GM21390 (cell line): ENCODE results near the gene RASA3.
"Not testable (repeated sequence)": the region's sequence is repeated elsewhere in the genome, so short reads cannot be mapped to it uniquely, and the experiment has no call there.

Source experiments
- ATAC-seq: cut with Tn5 transposase; IDR thresholded peaks from one replicate; pipeline ENCODE4 v1.9.1; 2021; ENCODE audit not compliant: unreplicated experiment

Gene RASA3

DNA sequence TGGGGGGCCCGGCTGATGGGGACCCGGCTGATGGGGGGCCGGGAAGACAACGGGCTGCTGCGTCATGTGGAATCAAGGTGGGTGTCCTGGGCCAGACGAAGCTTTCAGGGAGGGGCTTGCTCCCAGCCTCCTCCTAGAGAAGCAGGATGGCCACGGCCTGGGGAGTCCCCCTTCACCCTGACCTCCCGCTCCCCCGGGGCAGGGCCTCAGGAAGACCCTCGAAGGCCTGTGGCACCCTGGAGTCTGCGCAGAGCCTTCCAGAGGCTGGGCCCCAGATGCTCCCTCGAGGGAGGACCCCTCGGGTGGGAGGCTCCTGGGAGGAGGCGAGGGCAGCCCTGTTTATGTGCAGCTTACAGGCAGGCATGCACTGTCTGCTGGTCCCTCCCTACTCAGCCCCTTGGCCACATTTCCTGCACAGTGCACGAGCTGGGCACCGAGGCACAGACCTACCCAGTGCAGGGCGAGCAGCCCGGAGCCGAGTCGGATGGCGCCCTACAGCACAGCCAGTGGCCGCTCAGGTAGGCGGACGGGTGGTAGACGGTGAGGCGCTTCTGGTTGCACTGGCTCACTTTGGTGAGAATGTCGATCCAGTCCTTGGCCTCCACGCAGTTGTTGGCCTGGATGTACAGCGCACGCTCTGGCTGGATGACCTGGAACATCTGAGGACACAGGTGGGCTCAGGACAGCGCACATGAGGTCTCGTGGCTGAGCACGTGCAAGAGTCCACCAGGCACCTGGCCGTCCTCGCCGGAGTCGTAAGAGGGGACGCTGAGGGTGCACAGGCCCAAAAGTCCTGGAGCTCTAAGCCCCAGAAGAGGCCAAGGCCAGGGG, 136.1 kb downstream of the RASA3 start:
- no peak for ATAC-seq

DNA sequence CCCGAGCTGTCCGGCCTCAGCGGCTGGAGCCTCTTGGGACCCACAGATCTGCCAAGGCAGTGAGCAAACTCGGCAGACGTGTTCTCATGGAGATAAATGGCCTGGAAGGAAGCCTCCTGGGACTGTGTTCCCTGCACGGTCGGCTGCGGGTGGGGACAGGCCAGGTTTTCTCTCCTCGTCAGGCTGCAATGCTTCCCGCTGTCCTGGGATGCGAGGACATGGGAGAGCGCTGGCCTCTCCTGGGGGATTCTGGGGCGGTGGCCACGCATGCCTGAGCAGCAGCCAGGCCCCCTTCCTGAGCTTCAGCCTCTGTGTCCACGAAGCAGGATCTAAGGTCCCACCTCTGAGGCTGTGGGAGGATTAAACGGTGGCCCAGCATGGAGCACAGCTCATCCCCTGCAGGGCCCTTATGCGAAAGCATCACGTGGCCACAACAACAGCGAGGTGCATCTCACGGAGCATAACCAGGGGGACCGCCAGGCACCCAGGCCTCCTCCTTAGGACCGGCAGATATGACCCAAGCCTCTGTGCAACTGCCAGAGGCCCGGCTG, 137.3 kb downstream of the RASA3 start:
- no peak for ATAC-seq

DNA sequence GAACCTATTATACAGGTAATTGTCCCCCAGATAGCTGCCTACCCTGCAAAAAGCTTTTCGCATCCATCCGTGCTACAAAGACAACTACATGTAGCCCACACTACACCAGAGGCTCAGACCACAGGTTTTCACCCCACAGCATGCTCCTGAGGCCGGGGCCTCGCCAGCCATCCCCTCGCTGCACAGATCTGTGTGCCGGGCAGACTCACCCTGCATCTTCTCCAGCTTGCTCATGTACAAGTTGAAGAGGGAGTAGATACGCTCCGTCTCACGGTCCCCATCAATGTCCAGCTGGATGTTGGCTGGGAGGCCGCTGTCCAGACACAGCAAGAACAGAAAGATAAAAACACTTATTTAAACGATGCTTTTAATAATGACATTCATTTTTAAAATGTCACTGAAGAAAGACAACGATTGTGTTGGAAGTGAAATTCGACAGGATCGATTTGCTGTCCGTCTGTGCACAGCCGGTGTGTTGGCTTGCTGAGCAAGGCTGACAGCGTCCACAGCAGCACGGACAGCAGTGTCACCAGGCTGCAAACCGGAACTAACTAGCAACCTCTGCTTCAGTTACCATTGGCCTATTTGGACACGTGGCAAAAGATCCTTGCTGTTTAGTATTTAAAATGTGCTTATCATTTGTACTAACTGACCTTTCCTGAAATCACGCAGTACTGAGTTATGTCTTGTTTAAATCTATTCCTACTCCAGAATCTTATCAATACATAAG, 140.0 kb downstream of the RASA3 start:
- no peak for ATAC-seq

DNA sequence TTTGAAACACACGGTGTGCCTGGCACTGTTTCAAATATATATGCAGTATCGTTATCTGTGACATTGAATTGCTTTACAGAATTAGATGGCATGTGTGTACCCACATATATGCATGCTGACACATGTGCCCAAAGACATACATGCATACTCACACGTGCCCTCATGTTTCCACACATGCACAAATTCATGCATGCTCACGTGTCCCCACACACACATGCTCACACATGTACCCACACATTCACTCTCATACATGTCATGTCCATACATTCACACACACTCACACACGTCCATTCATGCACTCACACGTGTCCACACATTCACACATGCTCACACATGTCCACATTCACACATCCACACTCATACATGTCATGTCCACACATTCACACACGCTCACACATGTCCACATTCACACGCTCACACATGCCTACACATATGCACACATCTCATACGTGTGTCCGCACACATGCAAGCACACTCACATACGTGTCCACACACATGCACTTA, 140.7 kb downstream of the RASA3 start:
- no peak for ATAC-seq

DNA sequence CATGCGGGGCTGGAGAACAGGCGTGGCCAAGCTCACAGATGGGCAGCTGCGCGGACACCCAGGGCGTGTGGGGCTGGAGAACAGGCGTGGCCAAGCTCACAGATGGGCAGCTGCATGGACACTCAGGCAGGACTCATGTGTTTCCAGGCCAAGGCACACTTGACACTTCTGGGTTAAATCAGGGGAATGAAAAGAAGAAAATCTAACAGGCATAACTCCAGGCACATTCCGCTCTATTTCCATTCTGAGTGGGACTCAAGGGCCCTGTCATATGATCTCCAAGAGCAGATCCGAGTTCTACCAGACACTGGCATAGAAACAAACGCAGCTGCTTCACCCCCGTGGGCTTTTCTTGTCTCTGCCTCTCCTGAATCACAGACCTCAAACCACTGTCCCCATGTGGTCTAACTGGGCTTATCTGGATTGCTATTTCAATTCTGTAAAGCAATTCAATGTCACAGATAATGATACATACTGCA, 141.2 kb downstream of the RASA3 start:
- ATAC-seq, result no peak

DNA sequence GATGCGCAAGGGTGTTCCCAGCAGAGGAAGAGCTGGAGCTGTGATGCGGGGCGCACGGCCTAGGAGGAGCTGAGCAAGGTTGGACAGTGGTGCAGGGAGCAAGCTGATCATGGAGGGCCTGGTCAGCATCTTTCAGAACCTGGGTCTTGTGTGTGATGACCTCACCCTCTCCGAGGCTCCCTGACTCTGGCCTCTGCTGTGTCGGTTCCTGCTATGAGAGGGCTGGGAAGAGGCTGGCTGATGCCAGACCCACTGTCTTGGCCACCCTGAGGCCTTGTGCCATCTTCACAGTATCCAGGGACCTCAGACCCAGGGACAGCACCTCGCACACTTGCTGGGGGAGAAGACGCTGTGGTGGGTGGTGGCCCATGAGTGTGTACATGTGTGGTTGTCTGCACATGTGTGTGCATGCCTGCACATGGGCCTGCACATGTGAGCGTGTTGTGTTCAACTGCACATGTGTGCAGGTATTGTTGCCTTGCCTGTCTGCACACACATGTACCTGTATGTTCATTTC, 142.0 kb downstream of the RASA3 start:
- ATAC-seq, result no peak

DNA sequence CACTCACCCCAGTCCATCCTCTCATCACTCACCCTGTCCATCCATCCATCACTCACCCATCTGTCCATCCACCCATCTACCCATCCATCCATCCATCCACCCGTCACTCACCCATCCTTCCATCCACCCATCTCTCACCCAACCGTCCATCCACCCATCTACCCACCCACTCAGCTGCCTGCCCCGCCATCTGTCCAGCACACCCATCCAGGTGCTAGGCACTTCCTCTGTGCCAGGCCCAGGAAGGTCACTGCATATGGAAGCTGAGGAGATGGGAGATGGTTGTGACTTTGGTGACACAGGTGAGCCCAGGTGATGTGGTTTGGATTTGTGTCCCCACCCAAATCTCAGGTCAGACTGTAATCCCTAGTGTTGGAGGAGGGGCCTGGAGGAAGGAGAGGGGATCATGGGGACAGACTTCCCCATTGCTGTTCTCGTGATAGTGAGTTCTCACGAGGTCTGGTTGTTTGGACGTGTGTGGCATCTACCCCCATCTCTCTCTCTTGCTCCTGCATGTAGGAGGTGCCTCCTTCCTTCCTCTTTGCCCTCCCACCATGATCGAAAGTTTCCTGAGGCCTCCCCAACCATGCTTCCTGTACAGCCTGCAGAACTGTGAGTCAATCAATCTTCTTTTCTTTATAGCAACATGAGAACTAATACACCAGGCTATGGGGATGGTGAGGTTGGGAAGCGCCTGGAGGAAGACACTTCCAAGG, 142.7 kb downstream of the RASA3 start:
- no peak for ATAC-seq

DNA sequence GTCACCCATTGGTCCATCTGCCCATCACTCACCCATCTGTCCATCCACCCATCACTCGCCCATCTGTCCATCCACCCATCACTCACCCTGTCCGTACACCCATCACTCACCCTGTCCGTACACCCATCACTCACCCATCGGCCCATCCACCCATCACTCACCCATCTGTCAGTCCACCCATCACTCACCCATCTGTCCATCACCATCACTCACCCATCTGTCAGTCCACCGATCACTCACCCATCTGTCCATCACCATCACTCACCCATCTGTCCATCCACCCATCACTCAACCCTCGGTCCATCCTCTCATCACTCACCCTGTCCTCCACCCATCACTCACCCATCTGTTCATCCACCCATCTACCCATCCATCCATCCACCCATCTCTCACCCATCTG, 143.6 kb downstream of the RASA3 start:
- not testable (repeated sequence) for ATAC-seq

DNA sequence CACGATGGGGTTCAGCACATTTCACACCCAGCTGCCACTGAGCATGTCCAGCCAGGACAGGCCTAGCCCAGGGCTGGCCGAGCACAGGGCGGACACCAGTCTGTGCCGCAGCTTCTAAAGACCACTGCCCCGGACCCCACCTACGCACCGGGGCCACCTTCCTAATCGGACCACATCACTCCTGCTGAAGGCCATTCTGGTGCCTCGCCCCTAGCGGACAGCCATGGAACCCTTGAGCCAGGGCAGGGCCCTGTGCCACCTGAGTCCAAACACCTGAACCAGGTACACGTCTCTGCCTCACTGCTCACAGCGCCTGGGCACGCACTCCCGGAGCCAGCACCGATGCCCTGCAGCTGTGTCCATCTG, 150.1 kb downstream of the RASA3 start:
- no peak for ATAC-seq

DNA sequence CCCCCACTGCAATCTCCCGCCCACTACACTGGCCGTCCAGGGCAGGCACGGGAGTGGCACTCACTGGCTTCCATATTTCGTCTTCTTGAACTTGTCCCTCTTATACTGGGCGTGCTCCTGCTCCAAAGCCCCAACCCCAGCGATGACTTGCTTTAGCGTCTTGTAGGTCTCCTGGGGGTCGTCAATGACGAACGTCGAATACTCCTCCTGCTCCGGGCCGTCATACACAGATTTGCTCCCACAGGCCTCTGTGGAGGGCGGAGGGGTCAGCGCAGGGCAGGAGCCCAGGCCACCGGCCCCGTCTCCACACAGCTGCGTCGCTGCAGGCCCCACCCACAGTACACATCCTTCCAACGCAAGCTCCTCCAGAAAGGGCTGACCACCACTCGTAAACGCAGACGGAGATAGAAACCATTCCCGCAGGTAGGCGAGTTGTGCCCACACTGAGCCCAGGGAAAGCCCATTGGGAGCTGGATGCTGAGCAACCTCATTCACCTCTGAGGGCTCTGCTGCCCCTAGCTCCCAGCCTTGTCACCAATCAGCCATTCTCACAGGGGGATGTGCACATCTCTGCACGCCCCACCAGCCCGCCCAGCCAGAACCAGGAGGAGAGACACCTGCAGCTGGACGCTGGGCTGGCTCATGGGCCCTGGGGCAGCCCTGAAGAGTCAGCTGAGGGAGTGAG, 150.7 kb downstream of the RASA3 start:
- ATAC-seq, result no peak

DNA sequence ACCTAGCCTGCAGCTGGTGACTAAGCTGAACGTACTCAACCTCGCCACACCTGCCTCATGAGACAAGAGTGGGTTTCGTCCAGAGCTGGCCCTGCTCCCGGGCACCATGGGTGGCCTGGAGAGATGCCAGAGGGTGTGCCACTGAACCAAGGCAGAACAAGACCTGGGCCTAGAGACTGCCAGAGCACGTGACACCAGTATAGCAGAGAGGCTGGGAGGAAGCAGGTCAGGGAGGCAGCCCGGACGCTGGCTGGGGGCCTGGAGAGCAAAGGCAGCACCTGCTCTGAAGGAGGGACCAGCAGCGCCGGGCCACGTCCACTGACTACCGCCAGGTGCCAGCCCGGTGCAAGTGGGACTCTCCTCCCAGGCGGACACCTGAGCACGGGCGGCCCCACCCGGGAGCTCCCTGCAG, 151.2 kb downstream of the RASA3 start:
- ATAC-seq, result no peak

DNA sequence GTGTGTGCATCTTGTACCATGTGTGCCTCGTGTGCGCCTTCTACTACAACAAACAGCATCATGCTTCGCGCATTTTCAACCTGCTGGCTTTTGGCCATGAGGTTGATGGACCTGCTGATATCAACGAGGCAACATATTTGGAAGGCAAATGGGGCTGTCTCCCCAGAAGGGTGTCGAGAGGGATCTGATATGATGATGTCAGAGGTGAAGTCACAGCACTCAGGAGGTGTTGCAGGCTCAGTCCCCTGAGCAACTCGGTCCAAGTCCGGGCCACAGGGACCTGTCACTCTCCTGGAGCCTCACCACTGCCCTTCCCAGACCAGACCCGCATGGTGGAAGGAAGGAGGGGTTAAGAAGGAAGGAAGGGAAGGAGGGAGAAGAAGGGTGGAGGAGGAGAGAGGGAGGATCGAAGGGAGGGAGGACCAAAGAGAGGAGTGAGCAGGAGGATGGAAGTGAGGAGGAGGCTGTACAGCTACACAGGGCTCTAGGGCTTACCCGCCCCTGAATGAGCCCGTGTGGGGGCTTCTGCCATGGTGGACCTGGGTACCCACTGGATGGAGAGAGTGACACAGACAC, 151.8 kb downstream of the RASA3 start:
- no peak for ATAC-seq

DNA sequence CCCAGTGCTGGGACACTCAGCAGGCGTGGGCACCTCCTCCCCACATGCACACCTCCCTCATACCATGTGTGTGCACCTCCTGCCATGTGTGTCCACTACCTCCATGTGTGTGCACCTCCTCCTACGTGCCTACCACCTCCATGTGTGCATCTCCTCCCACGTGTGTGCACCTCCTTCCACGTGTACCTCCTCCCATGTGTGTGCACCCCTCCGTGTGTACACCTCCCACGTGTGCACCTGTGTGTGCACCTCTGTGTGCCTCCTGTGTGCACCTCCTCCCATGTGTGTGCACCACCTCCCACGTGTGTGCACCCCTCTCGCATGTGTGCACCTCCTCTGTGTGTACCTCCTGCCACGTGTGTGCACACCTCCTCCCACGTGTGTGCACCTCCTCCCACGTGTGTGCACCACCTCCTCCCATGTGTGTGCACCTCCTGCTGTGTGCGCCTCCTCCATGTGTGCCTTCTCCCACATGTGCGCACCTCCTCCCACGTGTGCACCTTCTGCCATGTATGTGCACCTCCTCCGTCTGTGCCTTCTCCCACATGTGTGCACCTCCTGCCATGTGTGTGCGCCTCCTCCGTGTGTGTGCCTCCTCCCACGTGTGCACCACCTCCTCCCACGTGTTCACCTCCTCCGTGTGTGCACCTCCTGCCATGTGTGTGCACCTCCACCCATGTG, 152.5 kb downstream of the RASA3 start:
- no peak for ATAC-seq

DNA sequence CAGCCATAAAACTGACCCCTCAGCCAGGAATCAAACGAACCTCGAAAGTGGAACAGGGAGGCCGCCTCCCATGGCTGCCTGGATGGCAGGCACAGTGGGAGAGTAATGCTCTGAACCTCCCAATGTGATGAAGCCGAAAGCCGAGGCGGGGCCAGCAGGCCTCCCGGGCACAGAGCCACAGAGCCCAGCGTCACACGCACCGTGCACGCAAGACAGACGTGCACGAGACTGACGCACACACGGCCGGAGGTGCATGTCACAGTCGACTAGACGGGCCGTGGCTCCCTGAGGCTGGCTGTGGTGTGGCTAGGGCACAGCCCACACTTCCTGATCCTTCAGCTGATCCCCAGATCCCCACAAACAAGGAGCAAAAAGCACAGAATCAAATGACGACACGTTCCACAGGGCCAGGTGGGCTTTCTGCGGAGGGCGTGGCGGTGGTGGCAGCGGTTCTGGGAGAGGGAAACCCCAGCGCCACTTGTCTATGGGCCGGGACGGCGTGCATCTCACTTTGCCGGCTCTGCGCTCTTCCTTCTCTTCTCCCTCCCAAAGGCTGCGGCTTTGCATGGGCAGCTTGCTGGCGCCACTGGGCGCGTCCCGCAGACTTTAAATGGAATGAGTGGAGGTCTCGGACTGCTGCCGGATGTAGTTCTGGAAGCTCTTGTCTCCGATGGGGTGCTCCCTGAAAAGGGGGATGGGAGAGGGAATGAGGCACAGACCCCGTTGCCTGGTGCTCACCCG, 153.5 kb downstream of the RASA3 start:
- ATAC-seq, result no peak

DNA sequence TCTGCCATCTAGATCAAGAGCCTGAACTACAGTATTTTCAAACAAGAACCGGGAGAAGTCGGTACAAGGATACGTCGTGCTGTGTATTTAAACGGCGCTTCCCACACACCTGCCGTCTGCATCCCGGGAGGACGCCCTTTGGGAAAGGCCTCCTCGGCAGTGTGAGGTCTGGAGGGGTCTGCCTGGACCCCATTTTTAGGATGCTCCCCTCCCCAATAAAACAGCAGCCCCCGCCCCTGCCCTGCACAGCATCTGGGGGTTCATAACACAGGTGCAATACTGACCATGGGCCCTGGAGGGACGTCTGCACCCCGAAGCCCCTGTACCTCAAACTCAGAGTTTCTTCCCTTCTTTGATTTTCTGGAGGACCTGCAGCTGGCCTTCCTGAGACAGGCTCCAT, 154.4 kb downstream of the RASA3 start:
- ATAC-seq, result no peak

DNA sequence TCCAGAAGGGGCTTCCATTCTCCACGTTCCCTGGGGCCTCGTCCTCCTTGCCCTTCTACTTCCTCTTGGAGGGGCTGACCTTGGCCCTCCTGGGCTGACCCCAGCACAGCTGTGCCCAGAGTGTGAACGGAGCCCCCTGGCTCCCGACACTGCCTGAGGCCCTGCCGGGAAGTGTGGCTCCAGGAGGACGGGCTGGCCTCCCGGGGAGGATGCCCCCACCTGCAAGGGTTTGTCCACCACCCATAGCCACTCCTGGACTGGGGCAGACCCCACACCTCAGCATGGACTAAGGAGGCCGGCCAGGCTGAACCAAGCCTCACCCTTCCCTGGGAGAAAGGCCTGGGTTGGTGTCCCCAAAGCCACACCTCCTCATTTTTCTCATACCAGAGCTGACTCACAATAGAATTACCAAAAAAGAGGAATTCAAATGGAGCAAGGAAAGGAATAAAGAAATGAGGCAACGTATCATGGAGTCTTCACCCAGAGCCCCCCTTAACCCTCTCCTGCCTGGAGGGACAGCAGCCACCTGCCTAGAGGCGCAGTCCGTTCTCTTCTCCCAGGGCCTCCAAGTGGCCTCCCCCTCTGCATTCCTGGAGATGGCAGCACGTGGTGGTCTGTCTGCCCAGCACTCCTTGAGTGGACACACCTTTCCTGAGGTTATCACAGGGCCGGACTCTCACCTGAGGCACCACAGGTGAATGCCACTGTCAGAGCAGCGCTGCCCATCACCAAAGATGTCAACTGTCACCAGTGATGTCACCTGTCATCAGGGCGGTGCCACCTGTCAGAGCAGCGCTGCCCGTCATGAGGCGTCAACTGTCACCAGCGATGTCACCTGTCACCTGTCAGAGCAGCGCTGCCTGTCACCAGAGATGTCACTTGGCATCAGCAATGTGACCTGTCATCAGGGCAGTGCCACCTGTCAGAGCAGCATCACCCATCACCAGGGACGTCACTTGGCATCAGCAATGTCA, 155.4 kb downstream of the RASA3 start:
- ATAC-seq, result no peak

DNA sequence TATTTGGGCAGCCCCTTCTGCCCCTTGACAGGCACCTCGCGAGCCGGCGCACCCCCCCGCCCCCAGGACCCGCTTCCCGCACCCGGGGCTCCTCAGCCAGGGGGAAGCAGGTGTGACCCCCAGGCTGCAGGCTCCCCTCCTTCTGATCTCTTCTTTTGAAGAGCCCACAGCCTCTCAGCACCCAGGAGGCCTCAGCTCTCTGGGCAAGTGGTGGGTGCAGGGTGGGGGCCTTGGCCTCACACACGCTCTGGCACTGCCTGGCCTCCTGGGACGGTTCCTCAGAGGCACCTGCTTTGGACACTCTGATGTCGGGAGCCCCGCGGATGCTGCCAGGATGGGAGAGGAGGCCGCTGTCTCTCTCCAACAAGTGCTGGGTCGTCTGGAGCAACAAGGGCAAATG, 157.0 kb downstream of the RASA3 start:
- no peak for ATAC-seq
